Activated CD8-positive, alpha-beta memory T cell treated with anti-CD3 and anti-CD28 coated beads for 4 hours (primary cell): ENCODE data around the gene LRRC53.

ENCODE experiments used
- DNase-seq, 2 donors: peaks; one replicate each; pipeline ENCODE4 v3.0.0-alpha.2; 2020; ENCODE audit warnings: low read depth in 2 of 2

LRRC53 gene, protein sequence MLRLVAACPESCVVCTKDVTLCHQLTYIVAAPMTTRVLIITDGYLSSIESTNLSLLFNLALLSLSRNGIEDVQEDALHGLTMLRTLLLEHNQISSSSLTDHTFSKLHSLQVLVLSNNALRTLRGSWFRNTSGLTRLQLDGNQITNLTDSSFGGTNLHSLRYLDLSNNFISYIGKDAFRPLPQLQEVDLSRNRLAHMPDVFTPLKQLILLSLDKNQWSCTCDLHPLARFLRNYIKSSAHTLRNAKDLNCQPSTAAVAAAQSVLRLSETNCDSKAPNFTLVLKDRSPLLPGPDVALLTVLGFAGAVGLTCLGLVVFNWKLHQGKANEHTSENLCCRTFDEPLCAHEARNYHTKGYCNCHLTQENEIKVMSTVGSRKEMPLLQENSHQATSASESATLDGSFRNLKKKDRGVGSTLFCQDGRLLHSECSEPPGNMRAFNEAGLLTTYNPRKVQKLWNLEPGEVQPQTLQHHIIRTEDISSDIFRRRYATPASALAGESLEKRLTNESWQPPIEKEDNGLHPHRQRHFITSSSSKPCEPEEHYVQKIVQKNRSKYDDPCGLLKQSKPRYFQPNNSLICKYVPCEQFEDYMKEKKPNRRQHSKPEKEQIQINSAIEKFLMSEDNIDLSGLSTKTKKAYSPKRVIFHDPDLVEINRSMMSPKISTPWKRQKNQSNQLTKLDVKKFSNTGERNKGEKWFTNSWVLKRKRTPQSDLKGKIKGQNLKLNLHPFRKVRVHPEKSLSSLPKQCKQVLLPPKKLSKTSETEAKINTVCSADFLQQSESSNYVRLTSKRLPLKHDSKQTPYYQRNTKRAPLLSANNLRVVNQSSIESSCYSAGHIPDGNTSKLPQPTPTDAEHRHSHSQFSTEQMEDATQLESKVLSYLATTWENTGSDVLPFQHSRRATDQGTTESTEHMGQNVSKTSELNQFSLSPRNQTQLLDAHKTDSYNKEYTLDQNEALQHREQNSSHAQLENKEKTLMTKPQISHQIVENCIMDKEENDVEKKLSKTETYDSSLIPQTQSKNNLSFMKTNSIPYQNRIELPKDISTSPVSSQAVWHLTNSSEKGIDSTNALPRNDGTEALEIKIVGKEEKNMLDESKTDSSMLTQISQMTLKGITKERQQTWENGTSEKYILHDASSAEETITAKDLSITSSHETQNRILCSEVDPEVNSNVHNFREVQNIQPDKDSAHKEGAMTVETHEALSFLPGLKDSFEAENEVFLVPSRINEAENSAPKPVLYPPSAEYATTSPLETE

DNA sequence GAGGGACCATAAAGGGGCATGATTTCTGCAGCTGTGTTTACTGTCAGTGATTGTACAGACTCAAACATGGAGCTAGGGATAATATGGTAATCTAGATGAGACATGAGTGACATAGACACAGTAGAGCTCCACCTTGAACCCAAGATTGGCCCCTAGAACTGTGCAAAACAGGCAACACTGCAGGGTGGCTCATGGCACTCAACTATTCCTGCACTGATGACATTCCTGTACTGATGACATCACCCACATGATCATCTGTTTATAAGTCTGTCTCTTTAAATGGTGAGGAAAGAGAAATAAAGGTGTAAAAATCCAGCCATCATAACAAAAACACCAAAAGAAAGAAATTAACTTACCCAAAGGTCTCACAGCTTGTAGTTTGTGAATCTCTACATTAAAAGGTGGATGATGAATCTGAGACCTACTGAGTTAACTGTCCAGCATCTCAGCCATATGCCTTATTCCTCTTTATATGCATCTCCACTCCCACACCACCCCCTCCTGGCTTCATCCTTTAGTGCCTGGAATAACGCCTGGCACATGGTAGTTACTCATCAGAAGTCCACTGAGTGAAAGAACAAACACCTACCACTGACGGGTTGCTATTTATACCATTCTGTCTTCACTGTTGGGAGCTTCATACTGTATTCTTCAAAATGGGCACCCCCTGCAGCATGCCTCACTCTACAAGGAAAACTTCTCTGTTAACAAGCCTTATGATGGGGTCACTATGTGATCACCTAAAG is at the start of gene LRRC53:
Gene LRRC53 (minus strand): TSS at position 442 of the 746 bp plus-strand sequence. CDS start 29,262 bp downstream, outside the sequence.
- DNase-seq: no peak

DNA sequence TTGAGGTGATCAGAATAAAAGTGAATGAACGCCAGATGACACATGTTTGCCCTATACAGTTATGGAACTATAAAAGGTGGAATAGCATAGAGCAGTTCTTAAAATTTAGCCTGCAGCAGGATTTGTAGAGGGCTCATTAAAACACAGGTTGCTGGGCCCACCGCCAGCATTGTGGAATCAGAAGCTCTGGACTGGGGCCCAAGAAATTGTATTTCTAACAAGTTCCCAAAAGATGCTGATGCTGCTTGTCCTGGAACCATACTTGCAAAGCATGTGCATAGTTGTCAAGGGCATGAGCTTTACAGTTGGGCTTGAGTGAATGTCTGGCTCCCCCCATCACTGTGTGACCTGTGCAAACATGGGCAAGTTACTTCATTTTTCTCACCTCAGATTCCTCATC is 37.5 kb upstream of the LRRC53 start:
- DNase-seq: no peak

DNA sequence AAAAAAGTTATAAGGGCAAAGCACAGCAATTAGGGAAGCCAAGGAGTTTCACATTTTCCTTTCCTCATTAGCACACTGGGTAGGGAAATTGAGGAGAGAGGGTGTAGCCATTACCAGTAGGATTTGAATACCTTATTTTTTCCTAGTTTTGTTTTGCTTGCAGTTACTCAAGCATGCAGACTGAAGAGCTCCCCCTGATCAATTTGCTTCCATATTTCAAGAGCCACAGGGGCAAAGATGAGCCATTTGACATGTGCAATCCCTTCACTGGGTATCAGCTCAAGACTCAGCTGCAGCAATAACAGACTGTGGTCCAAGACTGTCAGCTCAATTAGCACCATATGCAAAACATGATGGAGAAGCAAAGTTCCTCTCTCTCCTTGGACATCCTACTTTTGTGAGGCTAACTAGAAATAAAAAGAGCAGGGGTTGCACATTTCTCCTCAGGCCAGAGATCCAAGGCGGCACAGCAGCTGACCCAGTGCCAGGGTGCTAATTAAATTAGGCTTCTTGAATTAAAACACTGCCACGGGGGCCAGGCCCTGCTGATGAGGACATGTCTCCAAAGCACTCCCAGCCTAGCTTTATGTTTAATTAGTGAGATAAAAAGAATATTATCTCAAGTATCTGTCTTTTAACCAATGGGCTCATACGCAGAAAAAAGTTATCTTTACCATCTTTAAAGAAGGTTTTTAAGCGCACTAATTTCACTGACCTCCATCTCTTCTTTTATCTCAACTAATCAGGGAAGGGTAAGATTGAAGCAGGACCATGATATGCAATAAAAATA is 36.7 kb upstream of the LRRC53 start:
- DNase-seq: no peak

DNA sequence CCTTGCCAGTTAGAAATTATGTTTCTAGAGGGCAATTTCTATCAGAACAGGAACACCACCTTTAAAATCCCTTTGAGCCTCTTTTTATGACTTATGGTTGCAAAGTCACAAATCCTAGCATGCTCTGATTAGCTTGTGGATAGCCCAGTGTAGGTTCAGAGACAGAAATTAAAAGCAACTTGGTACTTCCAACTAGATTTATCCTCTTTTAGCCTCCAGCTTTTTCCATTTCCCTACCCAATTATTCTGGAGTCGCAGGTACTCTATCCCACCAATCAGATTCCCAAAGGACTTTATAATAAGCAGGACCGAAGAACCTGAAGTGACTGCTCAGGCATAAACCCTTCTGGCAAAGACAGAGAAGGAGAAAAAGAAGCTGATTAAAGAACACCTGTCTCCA is 33.4 kb upstream of the LRRC53 start:
- no peak for DNase-seq

DNA sequence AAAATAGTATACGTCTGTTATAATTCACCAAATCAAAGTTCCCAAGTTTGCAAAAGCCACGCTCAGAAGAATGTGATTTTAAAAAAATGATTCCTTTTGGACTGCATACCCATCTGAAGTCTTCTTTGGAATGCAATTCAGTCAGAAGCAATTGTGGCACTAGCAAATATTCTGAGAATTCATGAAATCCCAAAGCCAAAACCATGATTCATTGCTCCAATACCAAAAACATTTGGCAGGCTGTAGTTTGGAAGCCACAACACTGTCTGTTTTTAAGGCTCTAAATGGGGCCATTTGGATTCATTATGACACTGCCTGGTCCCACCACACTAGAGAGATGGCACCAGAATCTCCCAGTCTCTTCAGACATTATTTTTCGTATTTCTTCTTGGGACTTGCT is 21.8 kb upstream of the LRRC53 start:
- no peak for DNase-seq

DNA sequence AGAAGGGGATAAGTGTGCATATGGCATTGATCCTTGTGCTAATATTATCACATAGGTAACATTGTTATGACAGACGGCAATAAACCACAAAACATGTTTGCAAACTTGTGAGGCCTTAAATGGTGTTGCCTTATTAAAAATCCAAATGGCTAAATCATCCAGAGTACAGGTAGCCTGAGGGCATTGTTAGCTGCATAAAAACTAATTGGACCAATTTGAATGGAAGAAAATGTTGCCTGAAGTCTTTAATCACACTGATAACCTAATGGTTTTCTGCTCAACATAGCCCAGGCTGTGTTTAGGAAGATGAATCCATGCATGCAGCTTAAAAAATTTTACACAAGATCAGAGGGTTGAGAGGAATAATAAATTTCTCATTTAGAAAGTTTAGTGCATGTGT is 19.4 kb upstream of the LRRC53 start:
- no peak for DNase-seq

DNA sequence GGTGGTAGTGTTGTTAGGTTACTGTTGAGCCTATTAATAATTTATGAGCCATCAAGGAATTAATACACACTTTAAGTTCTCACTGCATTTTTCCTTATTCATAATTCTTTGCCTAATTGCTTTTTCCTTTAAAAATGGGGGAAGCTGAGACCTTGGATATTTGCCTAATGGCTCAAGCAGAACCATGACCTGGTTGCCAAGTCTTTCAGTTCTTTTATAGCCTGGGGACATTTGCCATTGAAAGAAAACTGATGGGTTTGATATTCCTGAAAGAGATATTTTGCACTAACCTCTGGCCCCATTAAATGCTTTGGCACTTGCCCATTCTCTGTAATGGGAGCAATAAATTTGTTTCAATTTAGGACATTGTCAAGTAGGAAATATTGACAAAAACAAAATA is 18.5 kb upstream of the LRRC53 start:
- no peak for DNase-seq

DNA sequence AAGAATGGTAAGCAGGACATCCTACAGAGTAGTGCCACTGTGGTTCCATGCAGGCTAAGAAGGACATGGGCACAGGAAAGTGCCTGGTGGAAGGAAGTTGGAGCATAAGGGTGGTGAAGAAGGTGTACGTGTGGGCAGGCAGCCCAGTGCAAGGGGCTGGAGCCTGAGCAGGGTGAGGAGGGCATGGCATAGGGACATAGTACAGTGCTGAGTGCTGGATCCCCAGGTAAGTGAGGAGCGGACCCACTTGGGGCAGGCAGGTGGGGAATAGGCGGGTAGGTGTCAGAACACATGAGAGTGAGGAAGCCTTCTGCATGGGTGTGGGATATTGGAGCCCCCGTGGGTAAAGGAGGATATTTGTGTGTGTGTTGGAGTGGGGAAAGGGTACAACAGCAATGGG is 15.7 kb upstream of the LRRC53 start:
- DNase-seq: no peak

DNA sequence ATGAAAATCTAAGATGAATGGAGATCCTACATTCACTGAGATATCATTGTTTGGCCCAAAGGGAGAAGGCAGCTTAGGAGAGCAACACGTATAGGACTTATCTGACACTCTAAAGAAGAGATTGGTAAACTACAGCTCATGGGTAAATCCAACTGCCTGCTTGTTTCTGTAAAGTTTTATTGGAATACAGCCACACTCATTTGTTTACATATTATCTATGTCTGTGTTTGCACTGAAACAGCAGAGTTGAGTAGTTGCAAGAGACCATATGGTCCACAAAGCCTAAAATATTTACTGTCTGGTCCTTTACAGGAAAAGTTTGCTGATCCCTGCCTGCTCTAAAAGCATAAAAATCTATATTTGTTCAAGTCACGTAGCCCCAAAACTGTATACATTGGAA is 14.3 kb upstream of the LRRC53 start:
- DNase-seq: no peak

DNA sequence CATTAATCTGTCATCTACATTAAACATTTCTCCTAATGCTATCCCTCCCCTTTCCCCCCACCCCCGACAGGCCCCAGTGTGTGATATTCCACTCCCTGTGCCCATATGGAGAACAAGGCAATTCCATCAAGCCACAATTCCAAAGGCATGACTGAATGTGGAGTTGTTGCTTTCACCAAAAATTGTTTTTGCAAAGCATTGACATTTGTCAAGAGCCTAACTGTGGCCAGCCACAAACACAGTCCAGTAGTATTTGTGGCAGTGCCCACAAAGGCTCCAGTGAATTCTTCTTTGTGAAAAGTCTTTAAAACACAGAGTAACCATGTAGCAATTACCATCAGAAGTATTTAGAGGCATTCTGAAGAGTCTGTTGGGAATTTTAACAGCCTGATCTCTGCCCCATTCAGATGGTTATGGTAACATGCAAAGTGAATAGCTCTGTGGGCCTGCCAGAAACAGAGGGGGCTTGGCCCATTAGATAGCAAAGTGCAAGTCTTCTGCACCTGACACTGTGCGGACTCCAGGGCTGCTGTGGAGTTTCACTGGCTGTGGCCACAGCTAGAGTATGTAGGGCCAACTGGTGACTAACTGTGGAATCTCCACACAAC is 11.6 kb upstream of the LRRC53 start:
- DNase-seq: no peak

DNA sequence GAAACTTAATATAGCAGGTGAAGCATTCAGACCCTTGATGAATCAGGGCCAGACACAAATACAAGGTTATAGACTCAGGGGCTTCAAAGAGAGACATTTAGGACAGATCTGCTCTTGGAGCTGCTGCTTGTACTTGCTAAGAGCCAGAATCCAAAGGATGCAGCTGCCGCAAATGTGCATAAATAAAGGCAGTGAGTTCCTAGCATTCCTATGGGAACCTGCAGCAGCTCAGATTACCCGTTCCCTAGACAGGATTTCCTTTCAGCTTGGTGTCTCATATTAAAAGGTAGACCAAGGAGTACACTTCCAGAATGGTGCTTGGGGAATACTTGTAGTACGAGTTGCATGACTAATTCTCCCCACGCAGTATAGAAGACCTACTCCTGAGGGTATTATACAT is 9.7 kb upstream of the LRRC53 start:
- no peak for DNase-seq

DNA sequence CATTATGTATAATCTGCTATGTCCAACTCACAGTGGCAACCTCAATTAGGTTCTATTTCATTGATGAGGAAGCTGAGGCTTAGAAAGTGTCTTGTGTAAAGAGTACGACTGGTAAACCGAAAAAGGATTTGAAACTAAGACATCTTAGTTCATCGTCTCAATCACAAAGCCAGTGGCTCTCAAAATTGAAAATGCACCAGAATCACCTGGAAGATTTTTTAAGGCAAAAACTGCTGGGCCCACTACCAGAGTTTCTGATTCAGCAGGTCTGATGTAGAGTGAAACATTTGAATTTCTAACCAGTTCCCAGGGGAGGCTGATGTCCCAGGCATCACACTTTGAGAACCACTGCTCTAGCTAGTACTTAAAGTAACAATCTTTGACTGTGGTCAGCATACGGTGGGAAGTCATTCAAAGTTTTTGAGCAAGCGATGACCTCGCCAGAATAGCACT is 5.2 kb upstream of the LRRC53 start:
- no peak for DNase-seq

DNA sequence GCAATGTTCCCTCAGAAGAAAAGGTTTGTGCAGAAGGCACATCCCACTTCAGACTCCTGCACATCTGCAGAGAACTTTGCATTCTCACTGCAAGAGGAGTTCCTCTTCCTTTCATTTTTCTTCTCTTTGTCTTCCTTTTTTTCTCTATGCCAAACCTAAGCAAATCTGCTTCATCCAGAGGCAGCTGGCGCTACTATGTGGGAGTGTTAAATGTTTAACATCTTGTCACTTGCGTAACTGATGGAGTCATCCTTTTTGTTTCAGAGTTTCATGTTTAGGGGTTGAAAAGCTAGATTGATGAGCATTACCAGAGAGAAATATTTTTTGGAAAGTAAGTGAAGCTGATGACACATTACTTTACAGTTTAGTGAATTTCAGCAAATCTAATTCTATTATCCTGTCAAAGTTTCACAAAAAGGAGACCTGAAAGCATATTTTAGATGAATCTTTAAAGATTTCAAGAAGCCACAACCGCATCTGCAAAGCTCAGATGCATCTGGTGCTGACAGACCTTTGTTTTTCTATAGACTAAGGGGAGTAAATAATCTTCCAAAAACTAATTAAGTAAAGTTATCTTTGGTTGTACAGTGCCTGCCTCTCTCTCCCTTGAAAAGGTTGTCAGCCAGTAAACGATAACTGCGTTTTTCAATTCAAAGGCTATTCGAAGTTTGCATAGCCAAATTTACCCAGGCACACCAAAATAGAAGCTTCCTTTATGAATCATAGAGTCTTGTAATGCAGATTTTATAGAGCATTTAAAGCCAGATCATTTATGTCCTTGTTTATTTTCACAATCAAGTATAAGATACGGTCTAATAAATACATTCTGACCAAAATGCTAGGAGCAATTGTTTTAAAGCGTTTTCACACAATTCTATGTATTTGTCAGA is 1.2 kb upstream of the LRRC53 start:
- DNase-seq: no peak

DNA sequence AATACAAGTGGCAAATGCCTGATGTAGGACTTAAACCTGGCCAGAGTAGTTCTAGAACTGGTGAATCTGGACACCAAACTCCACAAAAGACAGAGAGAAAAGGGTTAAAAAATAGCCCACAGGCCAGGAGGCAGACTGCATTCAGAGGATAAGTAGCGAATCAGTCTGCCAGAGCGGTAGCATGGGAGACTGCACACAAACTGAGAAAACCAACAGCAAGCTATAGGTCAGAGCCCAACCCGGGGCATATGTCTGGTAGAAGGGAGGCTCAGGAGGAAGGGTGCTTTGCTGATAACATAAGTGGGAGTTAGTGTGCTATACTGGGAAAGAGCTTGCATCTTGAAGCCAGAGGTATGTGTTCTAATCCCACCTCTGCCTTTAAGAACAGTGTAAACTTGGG is 4.0 kb downstream of the LRRC53 start:
- no peak for DNase-seq

DNA sequence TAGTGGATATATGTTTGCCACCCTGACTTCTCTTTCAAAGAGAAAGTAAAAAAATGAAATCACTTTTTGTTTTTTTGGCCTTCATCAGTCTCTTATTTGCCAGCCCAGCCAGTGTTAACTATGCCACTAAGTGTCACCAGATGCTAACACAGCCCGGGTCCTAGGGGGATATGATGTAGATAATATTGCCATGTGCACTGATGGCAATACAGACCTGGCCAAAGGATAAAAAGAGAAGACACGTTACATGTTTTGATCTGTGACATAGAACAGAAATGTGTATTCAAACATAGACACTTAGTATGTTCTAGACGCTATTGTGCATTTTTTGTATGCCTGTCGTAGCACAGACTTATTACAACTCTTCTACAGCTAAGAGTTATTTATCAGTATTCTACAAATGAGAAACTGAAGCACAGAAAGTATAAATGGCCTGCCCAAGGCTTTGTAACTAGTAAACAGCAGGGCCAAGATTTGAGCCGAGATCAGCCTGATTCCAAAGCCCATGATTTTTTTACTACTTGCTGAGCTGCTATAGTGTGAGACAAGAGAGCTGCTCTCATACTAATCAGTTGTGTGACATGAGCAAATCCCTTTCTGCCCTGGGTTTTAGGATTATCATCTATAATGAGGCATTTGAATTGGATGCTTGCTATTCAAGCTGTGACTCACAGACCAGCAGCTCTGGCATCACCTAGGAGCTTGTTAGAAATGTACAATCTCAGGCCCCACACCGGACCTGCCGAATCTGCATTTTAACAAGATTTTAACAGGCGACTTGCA is 6.3 kb downstream of the LRRC53 start:
- no peak for DNase-seq

DNA sequence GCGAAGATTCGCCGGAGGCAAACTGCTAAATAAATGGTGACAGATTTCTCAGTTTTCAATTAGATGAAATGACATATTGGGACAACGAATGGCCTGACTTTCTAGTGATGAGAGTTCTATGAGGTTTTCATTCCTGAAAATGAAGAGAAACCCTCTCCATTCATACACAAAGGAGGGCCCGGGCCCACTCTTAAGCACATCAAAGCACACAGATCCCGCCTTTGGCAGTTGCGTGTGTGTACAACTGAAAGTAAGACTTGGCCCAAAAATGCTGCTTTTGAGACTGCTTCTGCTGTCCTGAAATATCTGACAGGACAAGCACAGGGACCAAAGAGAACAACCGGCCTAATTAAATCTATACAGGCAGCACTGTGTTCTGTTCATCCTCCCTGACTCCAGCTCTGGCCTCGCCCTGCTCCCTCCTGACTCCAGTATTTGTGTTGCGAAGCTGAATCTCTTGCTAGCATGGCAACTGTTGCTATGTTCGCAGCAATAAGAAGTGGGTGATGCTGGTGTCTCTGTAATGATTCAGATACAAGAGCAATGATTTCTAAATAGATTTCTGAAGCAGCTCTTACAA is 7.4 kb downstream of the LRRC53 start:
- no peak for DNase-seq

DNA sequence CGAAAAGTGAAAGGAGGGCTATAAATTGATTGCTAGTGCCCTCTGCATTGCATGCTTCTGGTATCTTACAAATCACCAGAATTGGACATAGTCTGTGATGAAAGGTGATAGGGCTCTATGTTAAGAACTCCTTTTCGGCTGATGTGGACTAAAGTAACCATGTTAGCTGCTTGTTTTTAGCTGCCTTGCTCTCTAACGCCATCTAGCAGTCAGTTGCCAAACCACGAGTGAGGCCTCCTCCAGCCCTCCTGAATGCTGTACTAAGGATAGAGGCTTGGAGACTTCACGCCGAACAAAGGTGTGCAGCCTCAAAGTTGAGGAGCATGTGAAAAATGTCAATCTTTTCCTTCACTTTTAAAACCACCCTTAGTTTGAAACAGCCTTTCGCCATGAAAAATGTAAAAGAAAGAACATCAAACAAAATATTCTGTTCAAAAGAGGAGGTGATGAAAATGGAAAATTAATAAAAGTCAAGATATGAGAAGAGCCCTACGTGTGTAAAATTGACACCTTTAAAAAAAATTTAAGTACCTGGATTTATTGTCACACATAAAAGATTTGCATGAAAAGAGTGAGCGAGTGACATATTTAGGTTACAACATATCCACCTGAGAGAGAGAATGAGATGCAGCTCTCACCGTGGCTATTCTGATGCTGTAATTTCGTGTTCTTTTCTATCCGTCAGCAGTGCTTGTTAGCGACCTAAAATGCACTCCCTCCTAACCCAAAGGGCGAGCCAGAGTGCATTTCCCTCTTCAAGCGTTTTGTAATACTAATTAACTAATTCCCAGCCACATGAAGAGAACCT is 8.1 kb downstream of the LRRC53 start:
- DNase-seq: peak in 1 of 2 donors; percentile 1
